ENCODE data around the gene BMF.

GRCh38 chr15:40052604-40053003 lies 56.1 kb downstream of the BMF start:
- TF ChIP-seq CTCF (IDR thresholded peaks at IDR 0.05) = no peak
- no peak for TF ChIP-seq POLR2A (IDR thresholded peaks at IDR 0.05; ENCODE audit: low read depth)
